B cell (primary cell): Measurements from ENCODE around the gene CHRNA5.

Experiments
- EZH2 ChIP-seq: IDR thresholded peaks from 2 replicates; pipeline ENCODE4 v1.6.1; 2012; ENCODE audit warnings: borderline replicate concordance, low read depth, mild to moderate bottlenecking, moderate library complexity, low read length; ENCODE audit not compliant: insufficient read depth, poor library complexity, severe bottlenecking
- TF ChIP-seq, protein P1 (sequence below): fragments of 200-600 bp; IDR thresholded peaks from one replicate; pipeline ENCODE4 v1.8.0; 2022; ENCODE audit warnings: antibody characterized with exemption, mild to moderate bottlenecking

DNA sequence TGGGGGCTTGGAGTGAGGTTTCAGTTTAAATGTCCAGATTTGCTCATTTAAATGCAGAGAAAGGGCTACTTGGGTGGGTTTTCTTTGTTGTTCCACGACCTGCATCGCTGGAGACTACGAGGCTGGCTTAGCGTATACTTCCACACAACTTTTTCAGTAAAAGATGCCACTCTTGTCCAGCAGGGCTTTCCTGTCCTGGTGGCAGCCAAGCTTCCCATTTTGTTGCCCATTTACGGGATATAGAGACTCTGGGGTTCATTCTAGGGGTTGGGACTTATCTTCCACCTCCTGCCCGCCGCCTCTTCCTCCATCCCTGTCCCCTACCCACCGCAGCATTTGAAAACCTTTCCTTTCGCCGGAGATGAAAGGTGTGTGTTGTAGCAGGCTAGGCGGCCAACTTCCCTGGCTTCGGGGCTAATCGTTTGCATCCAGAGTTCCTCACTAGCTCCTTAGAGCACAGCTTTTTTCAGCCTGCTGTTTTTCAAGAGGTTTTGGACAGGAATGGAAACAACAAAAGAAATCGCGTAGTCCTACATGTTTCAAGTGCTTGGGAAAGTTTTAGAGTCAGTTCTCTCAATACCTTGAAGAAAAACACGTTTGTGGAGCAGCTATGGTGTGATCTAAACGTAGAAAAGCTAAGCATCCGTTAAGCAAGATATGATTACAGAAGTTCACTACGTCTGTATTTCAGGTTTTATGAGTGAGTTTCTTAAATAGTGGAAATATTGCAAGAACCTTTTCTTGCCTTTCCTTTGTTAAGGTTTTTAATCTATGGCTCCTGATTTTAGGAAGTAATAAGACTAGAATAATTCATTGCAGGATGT, 843 bp downstream of the CHRNA5 start:
- TF ChIP-seq, protein P1, sequence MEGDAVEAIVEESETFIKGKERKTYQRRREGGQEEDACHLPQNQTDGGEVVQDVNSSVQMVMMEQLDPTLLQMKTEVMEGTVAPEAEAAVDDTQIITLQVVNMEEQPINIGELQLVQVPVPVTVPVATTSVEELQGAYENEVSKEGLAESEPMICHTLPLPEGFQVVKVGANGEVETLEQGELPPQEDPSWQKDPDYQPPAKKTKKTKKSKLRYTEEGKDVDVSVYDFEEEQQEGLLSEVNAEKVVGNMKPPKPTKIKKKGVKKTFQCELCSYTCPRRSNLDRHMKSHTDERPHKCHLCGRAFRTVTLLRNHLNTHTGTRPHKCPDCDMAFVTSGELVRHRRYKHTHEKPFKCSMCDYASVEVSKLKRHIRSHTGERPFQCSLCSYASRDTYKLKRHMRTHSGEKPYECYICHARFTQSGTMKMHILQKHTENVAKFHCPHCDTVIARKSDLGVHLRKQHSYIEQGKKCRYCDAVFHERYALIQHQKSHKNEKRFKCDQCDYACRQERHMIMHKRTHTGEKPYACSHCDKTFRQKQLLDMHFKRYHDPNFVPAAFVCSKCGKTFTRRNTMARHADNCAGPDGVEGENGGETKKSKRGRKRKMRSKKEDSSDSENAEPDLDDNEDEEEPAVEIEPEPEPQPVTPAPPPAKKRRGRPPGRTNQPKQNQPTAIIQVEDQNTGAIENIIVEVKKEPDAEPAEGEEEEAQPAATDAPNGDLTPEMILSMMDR = no peak
- no peak for TF ChIP-seq EZH2
